ENCODE results near the gene PAAF1.
"Not testable (repeated sequence)": the region's sequence is repeated elsewhere in the genome, so short reads cannot be mapped to it uniquely, and the experiment has no call there.

Gene PAAF1

GRCh38 chr11:73876424-73877310, at the start of gene PAAF1, which contains the start of gene COA4:
PAAF1 (plus strand) TSS chr11:73876999; CDS start chr11:73877022, 23 bp downstream.
COA4 (minus strand) TSS chr11:73876846; CDS start chr11:73873378, 3,468 bp downstream.
- DNase-seq = peak; percentile 83

- DNase-seq = no peak
These were observed 46.5 kb upstream of the PAAF1 start for GRCh38 chr11:73830261-73830660.

- no peak for DNase-seq
These were observed 43.7 kb upstream of the PAAF1 start for GRCh38 chr11:73833067-73833466.

- no peak for DNase-seq
These were observed 38.2 kb upstream of the PAAF1 start for GRCh38 chr11:73838443-73839122.

- no peak for DNase-seq
These were observed 37.7 kb upstream of the PAAF1 start for GRCh38 chr11:73839123-73839457.

- no peak for DNase-seq
These were observed 25.6 kb upstream of the PAAF1 start for GRCh38 chr11:73851046-73851764.

- DNase-seq = no peak
These were observed 24.8 kb upstream of the PAAF1 start for GRCh38 chr11:73852049-73852448.

- DNase-seq = no peak
These were observed 22.1 kb upstream of the PAAF1 start for GRCh38 chr11:73854680-73855079.

- DNase-seq = no peak
These were observed 20.7 kb upstream of the PAAF1 start for GRCh38 chr11:73856031-73856567.

GRCh38 chr11:73859671-73860070, 17.1 kb upstream of the PAAF1 start:
- DNase-seq = no peak

GRCh38 chr11:73860202-73860601, 16.6 kb upstream of the PAAF1 start:
- DNase-seq = no peak

GRCh38 chr11:73862986-73863385, 13.8 kb upstream of the PAAF1 start:
- DNase-seq = no peak

GRCh38 chr11:73866095-73866579, 10.7 kb upstream of the PAAF1 start:
- no peak for DNase-seq

- no peak for DNase-seq
These were observed 10.2 kb upstream of the PAAF1 start for GRCh38 chr11:73866586-73866996.

- no peak for DNase-seq
These were observed 7.4 kb upstream of the PAAF1 start for GRCh38 chr11:73869332-73869949.

- no peak for DNase-seq
These were observed 6.5 kb upstream of the PAAF1 start for GRCh38 chr11:73870261-73870660.

GRCh38 chr11:73872749-73873357, 3.9 kb upstream of the PAAF1 start:
- DNase-seq = no peak

GRCh38 chr11:73875380-73875779, 1.4 kb upstream of the PAAF1 start:
- DNase-seq = no peak

- no peak for DNase-seq
These were observed 959 bp upstream of the PAAF1 start for GRCh38 chr11:73875840-73876239.

- DNase-seq = no peak
These were observed 2.0 kb downstream of the PAAF1 start for GRCh38 chr11:73878771-73879170.

- not testable (repeated sequence) for DNase-seq
These were observed 3.6 kb downstream of the PAAF1 start for GRCh38 chr11:73880449-73880848.

GRCh38 chr11:73883856-73884255, 7.1 kb downstream of the PAAF1 start:
- no peak for DNase-seq

Data from SIG-M5 (cell line).